HG03571 (cell line): ENCODE measurements around the gene TSPAN7.

Experiments
- ATAC-seq: cut with Tn5 transposase; IDR thresholded peaks from one replicate; pipeline ENCODE4 v1.9.1; 2021; ENCODE audit not compliant: unreplicated experiment

The TSPAN7 gene

GRCh38 chrX:38679695-38680094 is 118.4 kb downstream of the TSPAN7 start:
- no peak for ATAC-seq

GRCh38 chrX:38682095-38682494 is 120.8 kb downstream of the TSPAN7 start:
- ATAC-seq, result no peak

- no peak for ATAC-seq
Measured at GRCh38 chrX:38692961-38693360, 131.6 kb downstream of the TSPAN7 start.

- ATAC-seq, result no peak
Measured at GRCh38 chrX:38694394-38694793, 133.1 kb downstream of the TSPAN7 start.

- no peak for ATAC-seq
Measured at GRCh38 chrX:38697461-38697860, 136.1 kb downstream of the TSPAN7 start.

GRCh38 chrX:38699121-38699520 is 137.8 kb downstream of the TSPAN7 start:
- no peak for ATAC-seq

- ATAC-seq, result no peak
Measured at GRCh38 chrX:38699696-38700095, 138.4 kb downstream of the TSPAN7 start.

- no peak for ATAC-seq
Measured at GRCh38 chrX:38701073-38701472, 139.7 kb downstream of the TSPAN7 start.

- no peak for ATAC-seq
Measured at GRCh38 chrX:38704146-38704882, 143.0 kb downstream of the TSPAN7 start.

GRCh38 chrX:38717871-38718270 is 156.5 kb downstream of the TSPAN7 start:
- ATAC-seq, result no peak

- no peak for ATAC-seq
Measured at GRCh38 chrX:38718311-38718710, 157.0 kb downstream of the TSPAN7 start.

- no peak for ATAC-seq
Measured at GRCh38 chrX:38726612-38727011, 165.3 kb downstream of the TSPAN7 start.

- ATAC-seq, result no peak
Measured at GRCh38 chrX:38727668-38728067, 166.3 kb downstream of the TSPAN7 start.

- ATAC-seq, result no peak
Measured at GRCh38 chrX:38732866-38733265, 171.5 kb downstream of the TSPAN7 start.
